GM19397 (cell line): ENCODE data around the gene ADK.

Experiments
- ATAC-seq: cut with Tn5 transposase; IDR thresholded peaks from one replicate; pipeline ENCODE4 v1.9.1; 2021; ENCODE audit warnings: mild to moderate bottlenecking, moderate library complexity; ENCODE audit not compliant: unreplicated experiment

ADK gene

DNA sequence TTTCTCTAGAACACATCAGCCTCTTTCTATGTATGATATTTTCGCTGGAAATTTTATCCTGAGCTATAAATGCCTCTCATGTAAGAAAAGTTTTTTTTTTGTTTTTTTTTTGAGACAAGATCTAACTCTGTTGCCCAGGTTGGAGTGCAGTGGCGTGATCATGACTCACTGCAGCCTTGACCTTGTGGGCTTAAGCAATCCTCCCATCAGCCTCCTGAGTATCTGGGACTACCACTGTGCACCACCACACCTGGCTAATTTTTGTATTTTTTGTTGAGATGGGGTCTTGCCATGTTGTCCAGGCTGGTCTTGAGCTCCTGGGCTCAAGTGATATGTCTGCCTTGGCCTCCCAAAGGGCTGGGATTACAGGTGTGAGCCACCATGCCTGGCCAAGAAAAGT, 80.4 kb downstream of the ADK start:
- no peak for ATAC-seq

DNA sequence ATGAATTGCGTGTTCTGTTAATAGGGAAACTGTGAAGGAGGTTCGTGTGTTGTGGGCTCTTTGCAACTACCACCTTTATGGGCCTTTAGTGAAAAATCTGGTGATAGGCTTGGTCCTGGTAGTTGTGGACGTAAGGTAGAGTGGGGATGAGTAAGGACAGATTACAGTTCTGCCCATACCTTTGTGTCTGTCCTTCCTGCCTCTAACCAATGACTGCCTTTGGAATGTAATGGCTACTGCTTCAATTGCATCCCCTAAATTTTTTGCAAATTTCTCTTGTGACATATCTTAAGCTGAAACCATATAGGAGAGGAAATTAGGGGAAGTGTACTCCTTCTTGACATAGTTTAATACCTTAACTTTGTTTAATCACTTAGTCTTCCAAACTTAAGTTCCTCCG, 82.3 kb downstream of the ADK start:
- ATAC-seq = no peak

DNA sequence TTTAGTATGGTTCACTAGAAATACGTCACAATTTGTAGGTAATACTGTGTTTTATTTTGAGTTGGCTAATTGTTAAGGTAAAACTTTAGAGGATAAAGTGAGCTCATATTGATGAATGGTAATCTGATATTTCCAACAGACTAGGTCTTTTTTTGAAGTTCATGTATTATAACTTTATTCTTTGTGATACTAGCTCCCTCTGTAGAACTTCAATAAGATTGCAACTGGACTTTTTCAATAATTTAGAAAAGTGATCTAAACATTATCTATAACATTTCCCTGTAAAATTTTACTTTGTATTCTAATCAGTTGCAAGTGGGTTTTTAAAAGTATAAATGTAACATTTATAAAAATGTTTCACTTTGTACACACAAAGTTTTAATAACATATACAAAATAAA, 83.5 kb downstream of the ADK start:
- no peak for ATAC-seq

DNA sequence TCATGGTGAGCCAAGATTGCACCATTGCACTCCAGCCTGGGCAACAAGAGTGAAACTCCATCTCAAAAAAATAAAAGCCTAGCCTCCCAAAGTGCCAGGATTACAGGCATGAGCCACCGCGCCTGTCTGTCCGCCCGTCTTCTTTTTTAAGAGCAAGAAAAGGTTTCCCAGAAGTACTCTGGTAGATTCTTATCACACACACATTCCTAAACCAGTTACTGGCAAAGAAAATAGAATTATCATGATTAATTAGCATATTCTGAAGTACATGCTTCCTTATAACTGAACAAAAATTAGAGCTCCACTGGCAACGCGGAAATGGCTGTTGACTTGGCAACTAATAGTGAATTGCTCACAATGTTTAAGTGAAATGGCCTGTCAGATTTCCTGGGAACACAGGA, 87.0 kb downstream of the ADK start:
- ATAC-seq = no peak

DNA sequence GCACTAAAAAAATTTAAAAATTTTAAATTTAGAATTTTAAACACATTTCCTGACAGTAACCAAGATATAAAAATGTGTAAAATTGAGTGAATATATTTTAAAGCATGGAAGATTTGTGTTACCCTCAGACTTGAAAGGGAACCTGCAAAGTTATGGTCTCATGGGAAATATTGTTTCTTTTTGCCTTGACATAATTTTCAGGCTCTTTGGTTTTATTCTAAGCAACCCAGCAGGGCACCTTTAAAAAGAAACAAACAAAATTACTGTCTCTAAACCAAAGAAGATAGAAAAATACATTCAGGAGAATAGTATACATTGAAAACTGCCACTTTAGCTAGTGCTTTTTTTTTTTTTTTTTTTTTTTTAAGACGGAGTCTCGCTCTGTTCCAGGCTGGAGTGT, 87.5 kb downstream of the ADK start:
- no peak for ATAC-seq

DNA sequence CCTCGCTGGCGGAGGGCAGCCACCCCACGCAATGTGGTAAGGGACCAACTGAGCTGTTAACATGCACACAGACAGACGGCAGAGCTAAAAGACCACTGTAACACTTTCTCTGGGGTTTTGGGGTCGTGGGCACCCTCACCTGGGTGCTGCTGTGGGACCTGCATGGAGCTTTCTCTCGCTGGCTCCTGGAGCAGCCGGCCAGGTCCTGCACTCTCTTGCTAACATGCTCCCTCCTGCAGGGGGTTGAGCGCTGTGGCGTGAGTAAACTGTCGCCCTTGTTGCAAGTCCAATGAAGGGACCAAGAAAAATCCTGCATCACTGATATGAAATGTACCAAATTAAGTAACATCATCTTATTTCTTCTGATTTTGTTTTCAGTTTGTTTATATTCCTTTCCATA, 92.0 kb downstream of the ADK start:
- ATAC-seq = no peak

DNA sequence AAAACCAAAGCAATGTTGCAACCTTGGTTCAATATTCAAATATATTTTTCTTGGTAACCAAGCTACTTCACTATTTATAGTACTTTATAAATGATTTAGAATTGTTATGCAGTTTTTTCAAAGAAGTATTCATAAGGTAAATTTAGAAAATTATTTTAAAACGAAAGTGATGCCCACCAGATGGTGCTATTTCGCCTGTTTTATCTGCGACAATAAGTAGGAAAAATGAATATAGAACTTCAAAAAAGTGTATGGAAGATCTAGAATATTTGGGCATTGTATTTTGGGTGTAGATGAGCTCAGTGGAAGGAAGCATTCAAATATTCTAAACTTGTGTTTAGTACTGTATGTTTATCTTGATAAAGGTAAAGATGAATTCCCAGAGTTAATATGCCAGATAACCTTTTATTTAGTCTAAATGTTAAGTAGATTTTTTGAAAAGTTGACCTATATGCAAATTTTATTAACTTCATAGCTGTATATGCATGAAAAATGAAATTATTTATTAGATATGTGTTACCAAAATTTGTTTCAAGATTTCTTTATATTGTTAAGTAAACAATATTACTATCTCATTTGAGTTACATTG, 93.2 kb downstream of the ADK start:
- no peak for ATAC-seq

DNA sequence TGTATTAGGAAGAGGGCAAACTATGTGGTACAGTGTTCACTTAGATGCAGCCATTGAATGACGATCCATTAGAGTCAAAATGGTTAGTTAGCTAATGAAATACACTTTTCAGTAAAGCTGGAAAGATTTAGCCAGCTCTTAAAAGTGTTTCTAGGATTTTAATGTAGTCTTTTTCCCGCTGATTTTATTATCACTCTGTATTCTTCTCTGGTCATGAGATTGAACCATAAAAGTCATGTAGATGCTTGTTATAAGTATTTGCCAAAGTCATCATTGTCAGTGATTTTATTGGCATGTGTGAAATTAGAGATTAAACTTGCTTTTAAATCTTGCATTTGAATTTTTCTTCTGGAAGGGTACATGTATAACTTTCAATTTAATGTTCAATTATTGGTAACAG, 93.8 kb downstream of the ADK start:
- no peak for ATAC-seq

DNA sequence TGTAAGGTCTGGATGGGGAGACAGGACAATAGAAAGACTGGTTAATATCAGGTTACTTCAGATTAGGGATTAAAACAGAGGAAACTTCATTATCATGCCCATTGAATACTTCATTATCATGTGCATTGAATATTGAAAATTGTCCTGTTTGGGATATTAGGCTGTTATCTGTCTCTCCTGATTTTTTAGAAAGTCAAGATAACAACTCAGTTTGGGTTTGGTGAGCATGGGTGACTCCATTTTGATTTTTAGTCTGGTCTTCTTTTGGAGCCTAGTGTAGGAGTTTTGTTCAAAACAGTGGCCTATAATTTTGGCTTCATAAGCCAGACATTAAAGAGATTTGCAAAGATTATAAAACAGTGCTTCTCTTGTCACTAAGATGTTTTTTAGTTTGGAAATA, 95.5 kb downstream of the ADK start:
- no peak for ATAC-seq

DNA sequence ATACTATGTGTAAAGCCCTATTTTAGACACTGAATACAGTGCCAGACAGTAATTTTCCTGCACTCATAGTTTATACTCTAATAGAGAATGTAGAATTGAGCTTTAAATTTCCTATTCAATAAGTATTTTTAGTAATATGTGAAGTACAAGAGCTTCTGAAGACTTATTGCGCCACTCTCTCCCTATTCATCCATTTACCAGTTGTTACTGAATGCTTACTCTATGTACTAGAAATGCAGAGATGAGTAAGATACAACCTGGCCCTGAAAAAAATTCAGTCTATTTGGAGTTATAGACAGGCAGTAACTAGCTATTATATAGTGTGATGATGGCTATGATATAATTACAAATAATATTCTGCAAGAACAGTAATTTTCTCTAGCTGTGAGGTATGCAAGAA, 98.8 kb downstream of the ADK start:
- ATAC-seq = no peak

DNA sequence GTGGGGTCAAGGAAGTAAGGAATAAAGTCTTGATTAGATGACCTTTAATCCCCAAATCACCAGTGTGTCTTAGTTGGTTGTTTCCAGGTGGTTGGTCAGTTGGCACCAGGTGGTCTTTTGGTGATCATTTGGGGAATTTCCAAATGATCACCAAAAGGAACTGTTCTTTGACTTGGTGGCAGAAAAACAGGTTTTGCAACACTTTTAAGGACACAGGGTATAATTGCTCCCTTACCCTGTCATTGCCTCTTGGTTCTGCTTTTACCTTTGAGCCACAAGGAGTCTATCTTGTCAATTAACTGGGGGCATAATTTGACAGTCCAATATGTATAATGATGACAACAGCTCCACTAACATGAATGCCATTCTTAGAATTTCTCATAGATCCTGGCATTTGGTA, 104.2 kb downstream of the ADK start:
- ATAC-seq = no peak

DNA sequence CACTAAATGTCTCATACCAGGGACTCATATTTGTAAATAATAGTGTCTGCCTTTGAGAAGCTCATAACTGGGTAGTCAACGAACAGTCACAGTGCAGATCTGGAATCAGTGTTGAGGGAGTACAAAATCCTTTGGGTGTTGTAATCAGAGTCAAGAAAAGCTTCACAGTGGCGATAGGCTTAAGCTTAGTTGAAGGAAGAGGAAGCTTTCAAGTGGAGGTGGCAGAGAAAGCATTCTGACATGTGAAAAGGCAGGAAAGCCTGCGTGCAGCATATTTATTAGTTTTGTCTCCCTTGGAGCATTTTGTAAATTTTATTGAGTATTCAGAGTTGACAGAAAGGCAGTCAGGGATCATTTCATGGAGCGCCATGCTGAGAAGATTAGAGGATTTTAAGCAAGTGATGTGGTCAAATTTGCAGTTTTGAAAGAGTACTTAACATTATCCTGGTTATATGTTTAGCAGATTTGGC, 104.9 kb downstream of the ADK start:
- no peak for ATAC-seq

DNA sequence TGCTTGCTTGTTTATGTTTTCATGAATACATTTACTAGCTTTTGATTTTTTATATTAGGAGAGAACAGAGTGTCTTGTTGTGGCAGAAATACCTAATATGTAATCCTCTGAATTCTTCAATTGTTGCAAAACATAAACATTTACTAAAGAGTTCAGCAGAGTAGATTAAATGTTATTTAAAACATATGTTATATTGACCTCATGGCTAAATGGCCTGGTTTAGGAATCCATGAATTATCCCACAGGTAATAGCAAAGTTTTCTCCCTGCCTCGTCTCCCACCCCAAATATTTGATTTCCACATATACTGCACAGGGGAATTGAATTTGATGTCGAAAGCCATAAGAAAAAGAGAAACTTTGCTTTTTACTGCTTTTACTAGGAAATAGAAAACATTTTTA, 111.8 kb downstream of the ADK start:
- no peak for ATAC-seq

DNA sequence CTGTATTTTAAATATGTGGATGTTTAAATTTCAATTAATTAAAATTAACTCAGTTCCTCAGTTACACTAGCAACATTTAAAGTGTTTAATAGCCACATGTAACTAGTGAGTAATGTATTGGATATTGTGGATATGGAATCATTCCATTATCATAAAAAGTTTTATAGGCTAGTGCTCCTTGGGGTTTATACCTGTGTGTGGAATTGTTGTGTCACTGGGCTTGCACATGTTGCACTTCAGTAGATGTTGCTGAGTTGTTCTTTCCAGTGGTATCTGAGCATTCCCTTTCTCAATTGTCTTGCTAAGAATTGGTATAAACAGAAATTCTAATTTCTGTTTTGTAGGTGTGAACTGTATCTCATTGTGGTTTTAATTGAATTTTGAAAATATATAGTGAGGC, 113.0 kb downstream of the ADK start:
- ATAC-seq = no peak

DNA sequence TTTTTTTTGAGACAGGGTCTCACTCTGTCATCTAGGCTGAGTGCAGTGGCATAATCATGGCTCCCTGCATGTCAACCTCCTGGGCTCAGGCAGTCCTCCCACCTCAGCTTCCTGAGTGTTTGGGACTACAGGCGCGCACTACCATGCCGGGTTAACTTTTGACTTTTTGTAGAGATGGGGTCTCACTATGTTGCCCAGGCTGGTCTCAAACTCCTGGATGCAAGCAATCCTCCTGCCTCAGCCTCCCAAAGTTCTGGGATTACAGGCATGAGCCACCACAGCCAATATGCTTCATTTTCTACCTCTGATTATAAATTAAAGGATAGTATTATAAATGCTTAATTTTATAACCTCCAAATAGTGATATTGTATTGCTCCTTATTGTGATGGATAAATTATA, 121.3 kb downstream of the ADK start:
- ATAC-seq = no peak

DNA sequence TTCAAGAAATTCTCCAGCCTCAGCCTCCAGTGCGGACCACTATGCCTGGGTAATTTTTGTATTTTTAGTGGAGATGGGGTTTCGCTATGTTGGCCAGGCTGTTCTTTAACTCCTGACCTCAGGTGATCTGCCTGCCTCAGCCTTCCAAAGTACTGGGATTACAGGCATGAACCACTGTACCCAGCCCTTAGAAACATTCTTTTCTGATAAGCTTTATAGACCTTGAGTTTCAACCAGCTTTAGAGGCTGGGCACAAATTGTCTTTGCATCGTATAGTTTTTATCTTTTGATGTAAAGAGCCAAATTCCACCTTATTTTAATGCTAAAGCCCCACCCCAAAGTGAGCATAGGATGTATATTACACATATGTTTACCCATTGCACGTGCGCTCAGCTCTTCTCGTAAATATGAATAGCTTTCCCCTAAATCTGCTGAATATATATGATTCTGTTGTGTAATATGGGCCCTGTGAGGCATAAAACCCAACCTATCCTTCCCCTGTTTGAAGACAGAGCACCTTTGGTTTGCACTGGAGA, 124.8 kb downstream of the ADK start:
- no peak for ATAC-seq

DNA sequence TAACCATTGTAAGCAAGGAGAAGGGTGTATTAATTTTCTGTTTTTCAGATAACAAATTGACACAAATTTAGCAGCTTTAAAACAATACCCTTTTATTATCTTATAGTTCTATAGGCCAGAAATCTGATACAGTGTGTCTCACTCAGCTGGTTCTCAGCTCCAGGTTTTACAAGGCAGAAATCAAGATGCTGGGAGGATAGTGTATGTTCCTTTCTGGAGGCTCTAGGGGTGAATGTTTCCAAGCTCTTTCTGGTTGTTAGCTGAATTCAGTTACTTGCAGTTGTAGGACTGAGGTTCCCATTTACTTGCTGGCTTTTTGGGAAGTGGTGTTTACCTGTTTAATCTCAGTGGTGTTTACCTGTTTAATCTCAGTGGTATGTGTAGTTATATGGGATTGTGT, 125.4 kb downstream of the ADK start:
- no peak for ATAC-seq

DNA sequence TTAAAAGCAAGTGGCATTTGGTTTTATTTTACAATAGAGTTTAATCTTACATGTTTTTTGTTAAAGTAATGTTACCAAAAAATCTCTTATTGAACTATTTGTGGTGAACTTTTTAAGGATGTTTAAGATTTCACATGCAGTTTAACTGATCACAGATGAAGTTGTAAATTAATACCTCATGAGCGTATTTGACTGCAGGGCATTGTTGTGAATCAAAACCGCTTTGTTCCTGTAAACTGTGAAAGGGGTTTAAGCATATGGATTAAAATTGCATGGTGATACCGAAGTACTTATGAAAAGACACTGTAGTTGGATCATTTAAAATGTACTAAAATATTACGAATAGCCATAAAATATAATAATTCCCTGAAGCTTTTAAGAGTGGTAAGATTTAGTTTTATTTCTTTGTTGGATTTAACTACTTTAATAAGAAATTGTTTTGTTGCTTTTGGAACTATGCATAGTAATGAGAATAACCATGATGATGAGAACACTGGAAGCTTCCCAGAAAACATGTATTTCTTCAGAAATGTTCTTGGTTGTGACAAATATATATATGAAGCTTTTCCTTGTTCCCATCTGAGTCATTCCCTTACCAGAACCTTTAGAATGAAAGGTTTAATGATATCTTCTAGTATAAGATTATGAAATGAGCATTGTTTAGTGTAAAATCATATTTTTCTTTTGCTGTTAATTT, 131.3 kb downstream of the ADK start:
- ATAC-seq = no peak

DNA sequence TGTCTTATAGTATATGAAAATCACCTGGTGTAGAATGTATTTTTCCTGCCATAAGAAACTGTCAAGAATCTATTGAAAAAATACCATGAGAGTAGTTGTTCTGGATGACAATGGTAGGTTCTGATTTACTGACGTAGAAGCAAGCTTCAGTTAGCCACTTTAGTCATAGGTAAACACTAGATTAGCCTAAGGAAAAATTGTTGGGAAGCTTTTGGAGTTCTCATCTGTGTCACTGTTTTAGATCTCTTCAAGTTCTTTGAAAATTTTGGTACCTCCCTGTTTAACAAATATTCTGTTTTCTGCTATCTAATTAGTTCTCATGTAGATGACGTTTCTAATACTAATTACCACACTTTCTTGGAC, 131.8 kb downstream of the ADK start:
- ATAC-seq = no peak

DNA sequence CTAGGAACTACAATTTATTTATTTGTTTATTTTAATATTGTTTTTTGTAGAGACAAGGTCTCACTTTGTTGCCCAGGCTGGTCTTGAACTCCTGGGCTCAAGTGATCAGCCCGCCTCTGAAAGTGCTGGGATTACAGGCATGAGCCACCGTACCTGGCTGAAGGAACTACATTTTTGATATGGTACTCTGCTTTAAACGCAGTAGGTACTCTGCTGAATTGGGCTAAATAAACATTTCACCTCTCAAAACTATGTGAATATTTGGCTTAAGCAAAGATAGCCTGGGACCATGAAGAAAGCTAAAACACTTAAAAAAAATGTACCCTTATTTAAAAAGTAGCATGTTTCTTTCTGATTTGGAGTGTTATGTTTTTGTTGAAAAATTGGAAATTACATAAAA, 138.2 kb downstream of the ADK start:
- no peak for ATAC-seq

DNA sequence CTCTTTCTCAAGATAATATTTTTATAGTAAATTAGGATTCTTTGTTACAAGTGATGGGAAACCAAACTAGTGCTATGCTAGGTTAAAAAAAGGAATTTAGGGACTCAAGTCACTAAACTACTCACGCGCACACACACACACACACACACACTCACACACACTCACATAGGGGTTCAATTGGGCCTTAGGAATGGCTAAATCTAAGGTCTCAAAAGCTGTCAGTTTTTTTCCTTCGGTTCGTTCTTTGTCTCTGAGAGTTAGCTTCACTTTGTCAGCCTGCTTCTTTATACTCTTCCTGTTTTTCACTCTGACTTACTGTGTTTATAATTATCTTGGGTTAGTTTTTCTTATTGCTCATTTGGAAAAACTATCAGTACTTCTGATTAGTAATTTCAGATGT, 138.9 kb downstream of the ADK start:
- ATAC-seq = no peak

DNA sequence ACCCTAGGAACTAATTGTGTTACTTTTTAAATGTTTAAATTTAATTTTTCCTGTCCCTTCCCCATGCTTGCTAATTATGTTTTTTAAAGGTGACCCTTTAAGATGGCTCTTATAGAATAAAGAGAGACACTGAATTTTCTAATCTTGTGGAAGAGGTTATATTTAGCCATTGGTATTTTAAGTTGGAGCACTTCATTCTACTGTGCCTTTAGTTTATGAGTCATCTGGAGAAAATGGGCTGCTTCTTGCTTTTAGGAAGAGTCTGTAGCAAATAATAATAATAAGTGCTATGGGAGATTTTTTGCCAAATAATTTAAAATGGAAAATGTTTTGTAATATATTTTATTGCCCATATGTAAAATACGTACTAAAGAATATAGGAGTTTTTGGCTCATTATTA, 139.7 kb downstream of the ADK start:
- no peak for ATAC-seq

DNA sequence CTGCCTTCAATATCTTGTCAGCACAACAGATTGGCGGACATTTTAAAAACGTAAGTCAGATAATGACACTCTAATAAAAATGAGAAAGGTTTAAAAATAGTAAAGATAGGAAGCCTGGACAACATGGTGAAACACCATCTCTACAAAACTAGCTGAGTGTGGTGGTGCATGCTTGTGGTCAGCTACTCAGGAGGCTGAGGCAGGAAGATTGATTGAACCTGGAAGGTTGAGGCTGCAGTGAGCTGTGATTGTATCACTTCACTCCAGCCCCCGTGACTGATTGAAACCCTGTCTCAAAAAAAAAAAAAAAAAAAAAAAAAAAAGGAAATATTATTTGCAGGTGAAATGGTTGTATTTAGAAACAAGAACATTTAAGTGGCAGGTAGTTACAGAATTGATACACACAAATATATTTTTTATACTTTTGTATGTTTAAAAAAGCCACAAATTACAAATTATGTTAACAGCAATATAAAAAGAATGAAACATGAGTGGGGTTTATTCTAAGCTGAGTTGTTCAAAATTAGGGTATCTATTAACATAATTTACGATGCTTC, 141.9 kb downstream of the ADK start:
- no peak for ATAC-seq
